HFF-Myc (cell line): ENCODE data around the gene MPZL1.
A peak's percentile ranks its signal among the peaks of the same experiment; 100 is the strongest.

ENCODE experiments used
- DNase-seq: peaks from one replicate; pipeline ENCODE4 v3.0.0-alpha.2; 2011; ENCODE audit warnings: low read depth; ENCODE audit errors: extremely low read depth
- H3K4me3 ChIP-seq: replicated peaks from 2 replicates; pipeline ENCODE4 v1.5.1; 2011; ENCODE audit warnings: low read depth, mild to moderate bottlenecking, control low read depth, low read length
- CTCF ChIP-seq: IDR thresholded peaks from 2 replicates; pipeline ENCODE4 v1.5.1; 2012; ENCODE audit warnings: mild to moderate bottlenecking, low read depth, low read length, control low read depth; ENCODE audit errors: missing control alignments

MPZL1 gene

GRCh38 chr1:167791281-167792187 is 69.8 kb downstream of the MPZL1 start:
- no peak for TF ChIP-seq CTCF
- no peak overlapping the region for H3K4me3 ChIP-seq
- DNase-seq: no peak

DNA sequence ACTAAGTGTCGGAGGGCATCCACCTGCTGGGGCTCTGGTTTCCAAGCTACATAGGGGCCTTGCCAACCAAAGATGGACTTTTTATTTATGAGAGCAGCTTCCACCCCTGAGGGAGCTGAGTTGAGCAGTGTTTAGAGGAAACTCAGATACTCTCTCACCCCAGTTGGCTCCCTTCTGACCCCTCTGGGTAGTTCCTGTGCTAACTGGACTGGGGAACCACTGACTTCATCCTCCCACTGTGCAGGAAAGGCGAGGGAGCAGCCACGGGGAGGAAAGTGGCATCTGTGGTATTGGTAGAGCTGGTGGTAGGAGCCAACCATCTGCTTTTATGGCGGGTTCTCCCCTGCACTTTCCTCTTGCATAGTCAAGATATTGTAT is 70.4 kb downstream of the MPZL1 start:
- H3K4me3 ChIP-seq: no peak overlapping the region
- DNase-seq: no peak
- no peak for TF ChIP-seq CTCF

DNA sequence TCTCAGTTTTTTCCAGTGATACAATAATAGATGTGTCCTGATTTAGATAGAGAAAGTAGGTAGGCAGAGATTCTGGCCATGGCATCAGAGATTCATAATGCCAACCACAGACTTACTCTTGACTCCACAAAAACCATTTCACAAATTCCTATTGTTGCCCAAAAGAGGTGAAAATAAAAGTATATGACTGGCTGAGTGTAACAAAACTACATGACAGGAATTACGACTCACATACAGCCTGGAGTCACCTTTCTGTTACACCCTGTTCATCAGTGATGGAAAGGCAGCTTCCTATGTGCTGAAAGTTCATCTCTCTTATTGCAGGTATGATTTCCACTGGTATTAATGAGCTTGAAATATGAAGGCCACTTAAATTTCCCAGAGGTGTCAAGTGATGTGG is 72.3 kb downstream of the MPZL1 start:
- no peak overlapping the region for H3K4me3 ChIP-seq
- DNase-seq: no peak
- no peak for TF ChIP-seq CTCF

DNA sequence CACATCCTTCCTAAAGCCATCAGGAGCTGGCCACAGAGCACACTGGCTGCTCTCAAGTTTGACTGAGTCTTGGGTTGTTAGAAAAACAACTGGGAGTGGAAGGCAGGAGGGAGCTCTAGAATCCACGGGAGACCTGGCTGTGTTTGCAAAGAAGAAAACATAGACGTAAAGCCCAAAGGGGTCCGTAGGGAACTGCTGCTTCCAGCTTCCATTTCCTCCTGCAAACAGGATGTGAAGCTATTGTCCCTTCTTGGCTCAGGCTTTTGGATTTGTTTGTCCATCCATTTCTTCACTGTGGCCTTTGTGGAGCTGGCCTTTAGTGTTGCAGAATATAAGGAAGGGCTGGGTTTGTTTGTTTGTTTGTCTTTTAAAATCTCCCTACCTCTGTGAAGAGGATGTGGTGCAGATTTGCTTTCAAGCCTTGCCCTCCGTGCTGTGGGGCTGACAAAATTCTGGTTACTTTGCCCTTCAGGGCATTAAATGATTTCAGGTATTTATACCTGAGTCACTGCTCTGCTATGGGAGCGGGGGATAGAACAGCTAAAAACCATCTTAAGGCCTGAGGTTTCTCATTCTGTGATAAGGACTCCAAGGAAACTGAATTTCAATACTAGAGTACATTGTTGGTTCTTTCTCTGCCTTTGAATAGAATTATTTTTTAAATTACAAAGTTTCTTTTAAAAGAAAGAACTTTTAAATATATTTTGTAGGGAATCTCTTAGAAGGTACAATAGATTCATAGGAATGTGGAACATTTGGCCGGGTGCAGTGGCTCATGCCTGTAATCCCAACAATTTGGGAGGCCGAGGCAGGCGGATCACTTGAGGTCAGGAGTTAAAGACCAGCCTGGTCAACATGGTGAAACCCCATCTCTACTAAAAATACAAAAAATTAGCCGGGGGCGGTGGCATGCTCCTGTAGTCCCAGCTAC is 74.3 kb downstream of the MPZL1 start:
- no peak for TF ChIP-seq CTCF
- H3K4me3 ChIP-seq: no peak overlapping the region
- DNase-seq: no peak

DNA sequence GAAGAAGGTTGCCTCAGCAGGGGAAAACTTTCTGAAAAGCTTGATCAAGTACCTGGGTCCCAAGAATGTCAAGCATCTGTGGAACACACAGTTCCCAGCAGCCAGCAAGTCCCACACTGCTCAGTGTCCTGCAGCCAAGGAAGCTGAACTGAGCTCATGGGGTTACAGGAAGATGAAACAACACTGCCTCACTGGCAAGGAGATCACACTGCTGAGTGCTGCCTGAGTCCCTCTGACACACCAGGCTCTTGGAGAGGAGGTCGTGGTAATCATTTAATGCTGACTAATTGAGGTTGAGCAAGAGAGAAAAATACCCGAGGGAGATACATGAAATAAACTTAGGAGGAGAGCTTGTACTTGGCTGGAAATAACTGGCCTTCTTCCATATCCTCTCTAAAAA is 75.2 kb downstream of the MPZL1 start:
- H3K4me3 ChIP-seq: no peak overlapping the region
- peak; percentile 89 for DNase-seq
- no peak for TF ChIP-seq CTCF

DNA sequence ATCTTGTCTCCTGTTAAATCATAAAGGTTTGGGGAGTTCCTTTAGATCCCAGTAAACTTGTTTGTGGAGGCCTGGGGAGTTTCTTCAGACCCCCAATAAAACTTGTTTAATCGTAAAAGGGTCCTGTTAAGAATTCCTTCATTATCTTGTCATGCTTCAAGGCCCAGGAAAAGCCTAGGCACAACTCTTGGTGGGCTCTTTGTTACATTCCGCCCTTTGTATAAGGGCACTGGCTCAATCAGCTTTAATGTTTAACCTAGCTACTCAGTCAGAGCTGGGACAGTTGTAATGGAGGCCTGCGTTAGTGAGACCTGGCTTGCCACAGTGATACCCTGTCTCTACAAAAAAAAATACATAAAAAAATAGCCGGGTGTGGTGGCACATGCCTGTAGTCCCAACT is 77.2 kb downstream of the MPZL1 start:
- no peak for TF ChIP-seq CTCF
- DNase-seq: no peak
- no peak overlapping the region for H3K4me3 ChIP-seq
